ENCODE measurements around the gene KASH5.

- TF ChIP-seq CTCF (tag by site-specific recombination; IDR thresholded peaks at IDR 0.05), result no peak
- TF ChIP-seq REST (tag by site-specific recombination; IDR thresholded peaks at IDR 0.05), result no peak
- TF ChIP-seq RBAK (tag by site-specific recombination; IDR thresholded peaks at IDR 0.05), result no peak
- no peak for TF ChIP-seq ZXDB (tag by site-specific recombination; IDR thresholded peaks at IDR 0.05)
- TF ChIP-seq ZBTB21 (tag by site-specific recombination; IDR thresholded peaks at IDR 0.05), result no peak
- TF ChIP-seq MEIS1 (CRISPR knock-in tag; IDR thresholded peaks at IDR 0.05; ENCODE audit: borderline replicate concordance), result no peak
- no peak for TF ChIP-seq GLIS2 (tag by site-specific recombination; IDR thresholded peaks at IDR 0.05)
- TF ChIP-seq ZBTB44 (tag by site-specific recombination; IDR thresholded peaks at IDR 0.05), result no peak
- TF ChIP-seq ZNF211 (tag by site-specific recombination; IDR thresholded peaks at IDR 0.05; ENCODE audit: low read depth), result no peak
- no peak for TF ChIP-seq ZNF248 (tag by site-specific recombination; IDR thresholded peaks at IDR 0.05)
- TF ChIP-seq TCF7L2 (IDR thresholded peaks at IDR 0.05; ENCODE audit: borderline replicate concordance, low read depth, low read length), result no peak
- no peak for TF ChIP-seq ZNF146 (tag by site-specific recombination; IDR thresholded peaks at IDR 0.05)
- no peak for TF ChIP-seq GLI2 (tag by site-specific recombination; IDR thresholded peaks at IDR 0.05; ENCODE audit: borderline replicate concordance, low read depth)
These were observed 21.9 kb upstream of the KASH5 start for GRCh38 chr19:49366110-49366509.

All from HEK293 (cell line).